Kidney (tissue), 14 donors: ENCODE measurements around the gene LST1. TPM values are rescaled to one million over a fixed set of nuclear protein-coding genes. Genes with fewer than 3 reads are reported as not detected.

Experiments used
- DNase-seq, 5 donors: peaks; one replicate each; pipeline ENCODE4 v3.0.0-alpha.2; 2013 to 2020
- FAIRE-seq: peaks from 2 replicates; lab custom pipeline; 2012; peaks lifted over from hg19 to GRCh38; lab: Jason Lieb, UNC
- H3K27ac ChIP-seq, 2 donors: one replicate each; pipeline ENCODE4 v1.7.0; 2013; ENCODE audit warnings: low read depth in 2 of 2, low read length in 2 of 2, inconsistent platforms in 1 of 2
- H3K27me3 ChIP-seq: one replicate; pipeline ENCODE4 v1.7.1; 2013; ENCODE audit warnings: low read length, inconsistent platforms; ENCODE audit not compliant: control insufficient read depth, insufficient read depth
- H3K36me3 ChIP-seq, 3 donors: one replicate each; pipeline versions ENCODE4 v1.7.0 to v1.7.1; 2013; ENCODE audit warnings: low read length in 3 of 3, control low read depth in 1 of 3, inconsistent platforms in 1 of 3; ENCODE audit not compliant: insufficient read depth in 3 of 3, control insufficient read depth in 2 of 3
- H3K4me1 ChIP-seq, 3 donors: one replicate each; pipeline versions ENCODE4 v1.7.0 to v1.7.1; 2013; ENCODE audit warnings: low read length in 3 of 3, inconsistent platforms in 1 of 3, low read depth in 1 of 3; ENCODE audit not compliant: control insufficient read depth in 2 of 3, insufficient read depth in 2 of 3
- H3K4me3 ChIP-seq, 3 donors: one replicate each; pipeline versions ENCODE4 v1.7.0 to v1.8.1; 2013; ENCODE audit warnings: low read length in 3 of 3, control low read depth in 1 of 3, inconsistent platforms in 1 of 3
- H3K9ac ChIP-seq, 3 donors: one replicate each; pipeline versions ENCODE4 v1.7.0 to v1.7.1; 2013; ENCODE audit warnings: low read length in 3 of 3, control low read depth in 1 of 3, inconsistent platforms in 1 of 3
- H3K9me3 ChIP-seq, 3 donors: one replicate each; pipeline versions ENCODE4 v1.7.0 to v1.7.1; 2013; ENCODE audit warnings: low read length in 3 of 3, control low read depth in 1 of 3, inconsistent platforms in 1 of 3; ENCODE audit not compliant: control insufficient read depth in 2 of 3, insufficient read depth in 1 of 3
- CTCF ChIP-seq: IDR thresholded peaks from 3 replicates; pipeline ENCODE4 v1.5.1; 2012; ENCODE audit warnings: mild to moderate bottlenecking, moderate library complexity, borderline replicate concordance; ENCODE audit not compliant: insufficient read depth; ENCODE audit errors: extremely low read depth
- intact Hi-C: fragments of 100-400 bp; cut with DNase I; formaldehyde crosslinking; loops from one replicate; pipeline ENCODE4 v1.11.1; 2022
- polyA plus RNA-seq: library from polyadenylated mRNA; stranded (reverse); fragments of 350-450 nt; fragmentation: Illumina TruSeq; extraction: RNeasy Lipid Tissue Mini Kit (QIAGEN cat#74804); gene quantifications from one replicate; pipeline ENCODE4 v1.2.3, GENCODE V29; 2014; ENCODE audit warnings: low read depth, low replicate concordance; ENCODE audit not compliant: insufficient read depth
- total RNA-seq: library from RNA; stranded (reverse); fragmentation: NEBNext Ultra II Directional; extraction: Animal tissue kit (Norgen Biotek cat#: 25700); gene quantifications from one replicate; pipeline ENCODE4 v1.2.1, GENCODE V29; 2021
- donor health status: control.
- donor health status: control.
- donor health status: control.
- donor health status: control.
- donor health status: control.
- donor health status: DM: yes; HTN: yes; CAD: no.
- donor health status: Normal renal cell carcinoma (clear cell type).

LST1 gene
- total and polyA plus RNA-seq, 2 donors from 2014 or later = 14.8 to 31.5 TPM

GRCh38 chr6:31620586-31621319 is 34.7 kb downstream of the LST1 start, which contains the start of gene PRRC2A:
PRRC2A (plus strand) TSS chr6:31620715; CDS start chr6:31622790, 2,075 bp downstream.
- Histone ChIP-seq H3K27ac (peak within 1 kb of the TSS; percentile 95 to 99), H3K9me3 (no peaks in the 10 kb centered on the region), H3K27me3 (no peaks in the 10 kb centered on the region), H3K36me3 (peaks cover 13 to 24% (median 21%) of the 10 kb centered on the region in 3 donors), H3K4me1 (peaks cover 0 to 13% (median 4%) of the 10 kb centered on the region in 3 donors), H3K4me3 (peak within 1 kb of the TSS; percentile 76 to 87 (median 85)), H3K9ac (peak within 1 kb of the TSS; percentile 68 to 97 (median 85))
- no peak for TF ChIP-seq CTCF
- intact Hi-C loops = no loop called here
- FAIRE-seq (no peak), DNase-seq (peak in 3 of 5 donors; percentile 64 to 98 (median 83))

GRCh38 chr6:31621320-31621939 is 35.4 kb downstream of the LST1 start:
- H3K27me3 ChIP-seq = no peaks in the 10 kb centered on the region
- peaks cover 18 to 30% (median 26%) of the 10 kb centered on the region in 3 donors for H3K36me3 ChIP-seq
- H3K27ac ChIP-seq = peak overlapping the region; percentile 93 to 96
- intact Hi-C loops = no loop called here
- H3K9ac ChIP-seq = peak overlapping the region; percentile 52 to 97 (median 85)
- peak overlapping the region; percentile 62 to 87 (median 85) for H3K4me3 ChIP-seq
- no peaks in the 10 kb centered on the region for H3K9me3 ChIP-seq
- H3K4me1 ChIP-seq = peaks cover 0 to 13% (median 4%) of the 10 kb centered on the region in 3 donors
- TF ChIP-seq CTCF = no peak
- DNase-seq = peak in 2 of 5 donors; percentile 34 to 38
- FAIRE-seq = no peak

- peak in 2 of 5 donors; percentile 52 to 66 for DNase-seq
- Histone ChIP-seq H3K9me3 (no peaks in the 10 kb centered on the region), H3K9ac (peak overlapping the region; percentile 52 to 97 (median 85)), H3K27ac (peak overlapping the region in 1 of 2 donors; percentile 7), H3K4me3 (peak overlapping the region; percentile 62 to 87 (median 85)), H3K27me3 (no peaks in the 10 kb centered on the region), H3K4me1 (peaks cover 0 to 13% (median 4%) of the 10 kb centered on the region in 3 donors), H3K36me3 (peaks cover 19 to 36% (median 29%) of the 10 kb centered on the region in 3 donors)
- no peak for FAIRE-seq
- TF ChIP-seq CTCF = no peak
- intact Hi-C loops = no loop called here
These were observed 35.9 kb downstream of the LST1 start for GRCh38 chr6:31621991-31622390.
